ENCODE results near the gene FAM50B.

FAM50B gene

DNA sequence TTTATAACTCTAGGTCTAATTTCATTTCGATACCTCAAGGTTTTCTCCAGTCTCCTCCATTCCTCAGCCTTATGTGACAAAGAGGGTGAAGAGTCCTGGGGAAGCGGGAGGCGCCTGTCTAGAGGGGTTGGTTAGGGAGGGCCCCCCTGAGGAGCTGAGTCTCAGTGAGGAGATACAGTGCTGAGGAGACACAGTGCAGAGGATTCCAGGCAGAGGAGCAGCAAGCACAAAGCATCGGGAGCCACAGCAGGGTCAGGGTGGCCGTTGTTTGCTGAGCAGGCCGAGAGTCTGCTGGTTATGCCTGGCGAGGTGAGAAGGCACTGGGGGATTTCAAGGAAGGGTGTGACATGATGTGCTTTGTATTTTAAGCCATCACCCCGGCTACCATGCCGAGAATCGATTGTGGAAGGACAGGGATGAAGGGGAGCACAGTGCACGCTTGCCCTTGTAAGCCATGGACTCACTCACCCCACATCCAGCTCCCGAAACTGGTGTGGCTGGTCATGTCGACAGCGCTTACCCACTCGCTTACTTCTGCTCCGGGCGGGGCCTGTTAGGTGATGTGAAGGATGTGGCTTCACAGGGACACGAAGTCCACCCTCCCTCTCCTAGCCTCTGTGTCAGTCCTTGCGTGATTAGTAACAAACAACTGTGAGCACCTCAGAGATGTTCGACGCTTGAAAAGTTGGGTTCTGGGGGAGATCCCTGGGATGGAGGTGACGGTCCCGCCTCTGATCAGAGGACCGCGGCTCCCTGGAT is 30.2 kb downstream of the FAM50B start:
- TF ChIP-seq, protein P1, sequence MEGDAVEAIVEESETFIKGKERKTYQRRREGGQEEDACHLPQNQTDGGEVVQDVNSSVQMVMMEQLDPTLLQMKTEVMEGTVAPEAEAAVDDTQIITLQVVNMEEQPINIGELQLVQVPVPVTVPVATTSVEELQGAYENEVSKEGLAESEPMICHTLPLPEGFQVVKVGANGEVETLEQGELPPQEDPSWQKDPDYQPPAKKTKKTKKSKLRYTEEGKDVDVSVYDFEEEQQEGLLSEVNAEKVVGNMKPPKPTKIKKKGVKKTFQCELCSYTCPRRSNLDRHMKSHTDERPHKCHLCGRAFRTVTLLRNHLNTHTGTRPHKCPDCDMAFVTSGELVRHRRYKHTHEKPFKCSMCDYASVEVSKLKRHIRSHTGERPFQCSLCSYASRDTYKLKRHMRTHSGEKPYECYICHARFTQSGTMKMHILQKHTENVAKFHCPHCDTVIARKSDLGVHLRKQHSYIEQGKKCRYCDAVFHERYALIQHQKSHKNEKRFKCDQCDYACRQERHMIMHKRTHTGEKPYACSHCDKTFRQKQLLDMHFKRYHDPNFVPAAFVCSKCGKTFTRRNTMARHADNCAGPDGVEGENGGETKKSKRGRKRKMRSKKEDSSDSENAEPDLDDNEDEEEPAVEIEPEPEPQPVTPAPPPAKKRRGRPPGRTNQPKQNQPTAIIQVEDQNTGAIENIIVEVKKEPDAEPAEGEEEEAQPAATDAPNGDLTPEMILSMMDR (IDR thresholded peaks at IDR 0.05) = no peak

DNA sequence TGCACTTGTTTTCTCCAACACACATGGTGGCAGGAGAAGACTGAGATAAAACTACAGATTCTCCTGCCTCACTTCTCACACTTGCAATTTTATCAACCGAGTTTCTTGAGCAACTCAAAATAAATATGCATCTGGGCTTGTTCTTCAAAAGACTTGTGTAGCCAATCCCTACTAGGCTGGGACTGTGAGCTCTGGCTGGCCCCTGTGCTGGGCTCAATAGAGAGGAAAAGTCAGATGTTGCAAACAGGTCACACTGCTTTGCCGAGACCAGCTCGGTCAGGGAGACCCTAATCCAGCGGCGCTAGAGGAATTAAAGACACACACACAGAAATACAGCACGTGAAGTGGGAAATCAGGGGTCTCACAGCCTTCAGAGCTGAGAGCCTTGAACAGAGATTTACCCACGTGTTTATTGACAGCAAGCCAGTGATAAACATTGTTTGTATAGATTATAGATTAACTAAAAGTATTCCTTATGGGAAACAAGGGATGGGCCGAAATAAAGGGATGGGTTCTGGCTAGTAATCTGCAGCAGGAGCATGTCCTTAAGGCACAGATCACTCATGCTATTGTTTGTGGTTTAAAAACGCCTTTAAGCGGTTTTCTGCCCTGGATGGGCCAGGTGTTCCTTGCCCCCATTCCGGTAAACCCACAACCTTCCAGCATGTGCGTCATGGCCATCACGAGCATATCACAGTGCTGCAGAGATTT is 32.7 kb downstream of the FAM50B start:
- TF ChIP-seq, protein P1 (IDR thresholded peaks at IDR 0.05) = no peak

DNA sequence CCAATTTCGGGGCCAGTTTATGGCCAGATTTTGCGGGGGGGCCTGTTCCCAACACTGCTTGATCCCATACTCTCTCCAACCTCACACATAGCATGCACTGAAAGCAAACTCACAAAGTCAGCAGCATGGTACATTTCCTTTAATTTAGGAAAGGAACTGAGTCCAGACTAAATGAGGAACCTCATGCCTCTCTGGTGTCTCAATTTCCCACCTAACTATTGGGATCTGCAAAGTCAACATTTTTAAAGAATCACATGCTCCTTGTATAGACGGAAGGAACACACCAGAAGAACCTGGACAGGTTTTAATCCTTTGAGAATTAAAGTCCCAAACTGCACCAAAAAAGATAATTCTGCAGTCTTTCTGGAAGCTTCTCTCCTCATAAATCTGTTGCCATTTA is 33.3 kb downstream of the FAM50B start:
- TF ChIP-seq, protein P1 (IDR thresholded peaks at IDR 0.05) = no peak

DNA sequence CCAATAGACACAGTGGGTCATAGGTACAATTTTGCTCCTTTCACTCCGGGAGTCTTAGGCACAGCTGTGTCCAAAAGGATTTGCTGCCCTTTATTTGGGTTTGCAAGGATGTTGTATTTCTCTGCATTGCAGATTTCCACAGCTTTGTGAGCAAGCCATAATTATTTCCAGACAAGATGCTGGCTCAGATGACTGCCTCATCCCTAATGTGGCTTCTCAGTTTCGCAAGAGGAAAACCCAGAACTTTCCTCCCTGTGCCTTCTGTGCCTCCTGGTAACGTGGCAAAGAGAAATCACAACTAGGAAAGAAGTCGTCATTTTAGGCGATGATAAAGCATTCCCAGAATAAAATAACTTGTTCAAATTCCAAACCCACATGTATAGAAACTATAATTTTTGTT is 33.7 kb downstream of the FAM50B start:
- TF ChIP-seq, protein P1 (IDR thresholded peaks at IDR 0.05) = no peak

DNA sequence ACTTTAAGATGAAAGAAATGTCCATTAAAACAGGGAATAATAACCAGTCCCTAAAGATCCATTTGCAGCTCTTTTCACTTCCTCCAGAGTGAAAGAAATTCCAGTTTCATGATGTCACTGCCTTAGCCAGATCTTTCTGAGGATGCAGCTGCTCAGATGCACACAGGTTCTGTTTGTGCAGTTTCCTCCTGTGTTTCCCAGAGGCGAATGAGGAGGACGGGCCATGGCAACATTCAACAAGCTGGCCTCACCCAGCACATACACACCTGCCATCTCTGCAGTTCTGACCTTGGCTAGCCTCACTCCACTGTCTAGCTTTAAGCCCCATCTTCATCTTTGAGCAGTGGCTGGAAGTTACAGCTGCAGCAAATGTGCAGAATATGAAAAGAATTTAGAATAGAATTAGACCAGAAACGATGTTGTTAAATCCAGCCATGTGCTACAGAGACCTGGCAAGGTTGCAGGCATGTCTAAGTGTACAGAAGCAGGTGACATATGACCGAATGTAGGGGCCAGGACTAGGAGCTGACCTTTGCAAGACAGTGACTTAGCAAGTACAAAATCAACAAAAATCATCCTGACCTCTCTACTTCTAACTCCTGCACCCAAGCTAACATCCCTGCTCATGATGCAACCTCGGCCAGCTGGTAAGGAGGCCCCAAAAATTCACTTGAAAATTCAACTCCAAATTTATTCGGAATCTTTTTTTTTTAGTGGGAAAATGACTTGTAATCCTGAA is 35.0 kb downstream of the FAM50B start:
- TF ChIP-seq, protein P1 (IDR thresholded peaks at IDR 0.05) = no peak

DNA sequence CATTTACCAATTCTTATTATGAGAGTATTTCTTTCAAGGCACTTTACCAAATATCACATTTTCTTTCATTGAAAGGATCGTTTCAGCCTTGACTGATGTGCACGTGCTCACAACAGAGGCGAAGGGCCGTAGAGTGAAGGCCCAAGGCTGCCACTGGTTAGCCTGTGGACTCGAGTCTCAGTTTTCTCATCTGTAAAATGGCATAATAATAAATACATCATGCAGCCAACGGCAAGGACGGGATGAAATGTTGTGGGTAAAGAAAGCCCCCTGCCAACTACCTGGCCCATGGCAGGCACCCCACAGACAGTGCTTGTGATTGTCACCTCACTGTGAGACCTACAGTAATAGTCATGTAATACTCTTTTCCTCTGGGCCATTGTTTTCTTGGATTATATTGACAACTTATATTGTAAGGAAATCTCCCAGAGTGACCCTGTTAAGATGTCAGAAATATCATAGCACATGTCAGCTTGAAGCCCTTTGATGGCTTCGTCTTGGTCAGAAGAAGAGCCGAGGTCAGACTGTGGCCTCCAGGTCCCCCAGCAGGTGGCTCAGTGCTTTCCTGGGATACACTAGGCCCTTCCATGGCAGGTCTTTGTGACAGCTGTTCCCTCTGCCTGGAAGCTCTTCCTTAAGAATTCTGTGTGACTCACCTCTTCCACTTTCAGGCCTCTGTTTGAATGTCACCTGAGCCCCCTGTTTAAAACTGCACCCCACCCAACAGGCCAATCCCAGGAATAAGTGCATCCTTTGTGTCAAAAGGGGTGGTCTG is 36.3 kb downstream of the FAM50B start:
- TF ChIP-seq, protein P1 (IDR thresholded peaks at IDR 0.05) = 0 out of 2 replicates have a peak, but pooled peaks have one; percentile 20

DNA sequence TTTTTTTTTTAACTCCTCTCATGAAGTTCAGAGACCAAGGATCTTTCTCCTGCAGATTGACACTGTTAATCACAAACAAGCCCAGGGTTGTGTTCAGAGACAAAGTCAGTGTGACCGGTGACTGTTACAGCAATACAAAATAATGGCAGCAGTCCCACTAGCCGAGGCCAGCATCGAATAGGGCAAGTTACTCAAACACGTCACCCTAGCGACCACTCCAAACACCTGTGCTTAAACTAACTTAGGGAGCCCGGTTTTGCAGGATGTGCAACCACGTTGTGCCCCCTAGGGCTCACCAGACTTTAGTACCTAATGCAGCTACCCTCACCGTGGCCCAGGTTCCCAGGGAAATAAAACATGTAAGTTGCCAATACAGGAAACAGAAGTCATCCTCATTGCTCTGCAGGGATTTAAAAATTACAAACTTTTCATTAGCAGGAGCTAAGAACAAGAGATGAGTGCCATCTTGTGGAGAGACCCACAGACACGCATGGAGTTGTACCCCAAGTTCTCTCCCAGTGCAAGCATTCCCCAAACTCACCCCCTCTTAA is 38.1 kb downstream of the FAM50B start:
- TF ChIP-seq, protein P1 (IDR thresholded peaks at IDR 0.05) = peak; percentile 26; the same call in 1 of the 2 replicates

Data from LNCAP (cell line).